Measurements from ENCODE around the gene ZNF428. TPM values are rescaled to one million over a fixed set of nuclear protein-coding genes. Genes with fewer than 3 reads are reported as not detected.

Gene ZNF428
- total RNA-seq, 1 donor from 2014 or later, result 32.3 TPM

DNA sequence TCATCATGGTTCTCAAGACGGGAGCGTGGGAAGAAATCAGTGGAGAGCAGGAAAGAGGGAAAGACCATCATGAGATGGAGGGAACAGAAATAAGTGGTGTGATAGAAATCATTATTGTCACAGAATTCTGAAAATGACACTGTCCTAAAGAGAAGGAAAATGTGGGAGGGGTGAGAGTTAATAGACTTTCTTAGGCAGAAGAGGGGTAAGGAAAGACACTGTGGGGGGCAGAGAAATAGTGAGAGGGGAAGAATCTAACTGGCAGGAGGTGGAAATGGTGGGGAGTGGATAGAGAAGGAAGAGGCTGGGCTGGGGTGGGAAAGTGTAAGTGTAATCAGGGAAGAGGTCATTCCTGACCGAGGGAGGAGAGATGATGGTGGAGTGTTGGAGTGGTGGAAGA, 40.6 kb downstream of the ZNF428 start:
- Histone ChIP-seq H3K4me3 (no peak overlapping the region), H3K9me3 (replicated peaks) (no peaks in the 10 kb centered on the region), H3K4me1 (peaks cover 39% of the 10 kb centered on the region), H3K36me3 (no peaks in the 10 kb centered on the region), H3K27ac (replicated peaks) (no peak overlapping the region), H3K27me3 (ENCODE audit: low read depth) (no peaks in the 10 kb centered on the region)
- no peak for DNase-seq
- intact Hi-C loops (cut with micrococcal nuclease), result no loop called here
- TF ChIP-seq CTCF (IDR thresholded peaks at IDR 0.05; ENCODE audit: borderline replicate concordance), result no peak

DNA sequence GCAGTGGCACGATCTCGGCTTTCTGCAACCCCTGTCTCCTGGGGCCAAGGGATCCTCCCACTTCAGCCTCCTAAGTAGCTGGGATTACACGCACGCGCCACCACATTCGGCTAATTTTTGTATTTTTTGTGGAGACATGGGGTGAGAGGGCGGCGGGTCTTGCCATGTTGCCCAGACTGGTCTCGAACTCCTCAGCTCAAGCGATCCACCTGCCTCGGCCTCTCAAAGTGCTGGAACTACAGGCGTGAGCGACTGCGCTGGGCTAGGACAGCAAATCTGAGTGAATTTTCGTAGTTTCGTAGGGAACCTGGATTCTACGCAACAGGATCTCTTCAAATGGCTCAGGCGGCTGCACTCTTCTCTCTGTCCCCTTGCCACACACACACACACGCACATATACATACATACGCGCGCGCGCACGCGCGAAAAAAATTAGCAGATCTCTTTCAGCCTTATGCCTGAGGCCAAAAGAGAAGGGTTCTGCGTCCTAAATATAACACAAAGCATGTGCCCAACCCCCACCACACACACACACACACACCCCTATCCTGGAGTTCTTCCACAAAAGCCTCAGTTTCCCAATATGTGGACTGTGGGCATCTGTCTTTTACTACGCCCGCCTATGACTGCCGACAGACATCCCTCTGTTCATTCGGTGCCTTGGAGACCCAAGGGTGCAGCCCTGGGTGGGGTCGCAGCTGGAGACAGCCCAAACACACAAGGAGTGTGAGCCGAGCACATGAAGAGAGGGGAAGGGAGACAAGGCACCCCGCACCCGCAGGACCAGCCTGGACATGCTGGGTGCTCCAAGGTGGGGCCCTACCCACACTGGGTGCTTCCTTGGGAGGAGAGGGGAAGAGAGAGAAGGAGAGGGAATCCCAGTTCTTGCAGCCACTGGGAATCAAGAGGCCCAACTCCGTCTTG, 43.2 kb downstream of the ZNF428 start:
- H3K27me3 ChIP-seq (ENCODE audit: low read depth), result no peaks in the 10 kb centered on the region
- intact Hi-C loops (cut with micrococcal nuclease), result no loop called here
- H3K4me3 ChIP-seq, result peak overlapping the region; percentile 83
- peaks cover 34% of the 10 kb centered on the region for H3K4me1 ChIP-seq
- peaks cover 11% of the 10 kb centered on the region for H3K36me3 ChIP-seq
- no peak for DNase-seq
- peak overlapping the region; percentile 56 for H3K27ac ChIP-seq (replicated peaks)
- no peaks in the 10 kb centered on the region for H3K9me3 ChIP-seq (replicated peaks)
- TF ChIP-seq CTCF (IDR thresholded peaks at IDR 0.05; ENCODE audit: borderline replicate concordance), result no peak

- intact Hi-C loops (cut with micrococcal nuclease), result no loop called here
- H3K4me3 ChIP-seq, result peak within 1 kb of the TSS; percentile 83
- no peak for TF ChIP-seq CTCF (IDR thresholded peaks at IDR 0.05; ENCODE audit: borderline replicate concordance)
- no peaks in the 10 kb centered on the region for H3K27me3 ChIP-seq (ENCODE audit: low read depth)
- peaks cover 28% of the 10 kb centered on the region for H3K4me1 ChIP-seq
- peaks cover 11% of the 10 kb centered on the region for H3K36me3 ChIP-seq
- peak within 1 kb of the TSS; percentile 80 for H3K27ac ChIP-seq (replicated peaks)
- peak; percentile 97 for DNase-seq
- no peaks in the 10 kb centered on the region for H3K9me3 ChIP-seq (replicated peaks)
Observed at GRCh38 chr19:43575156-43575950, 44.1 kb downstream of the ZNF428 start, which contains the start of the genes PINLYP and XRCC1. Gene PINLYP (plus strand): TSS chr19:43575801. CDS start chr19:43577192, 1,391 bp downstream. Gene XRCC1 (minus strand): TSS chr19:43575527. CDS start chr19:43575458, 69 bp downstream.

GRCh38 chr19:43574424-43575155, 44.8 kb downstream of the ZNF428 start:
- no peak for DNase-seq
- Histone ChIP-seq H3K4me3 (peak overlapping the region; percentile 83), H3K27ac (replicated peaks) (peak overlapping the region; percentile 80), H3K36me3 (peaks cover 11% of the 10 kb centered on the region), H3K27me3 (ENCODE audit: low read depth) (no peaks in the 10 kb centered on the region), H3K4me1 (peaks cover 24% of the 10 kb centered on the region), H3K9me3 (replicated peaks) (no peaks in the 10 kb centered on the region)
- no peak for TF ChIP-seq CTCF (IDR thresholded peaks at IDR 0.05; ENCODE audit: borderline replicate concordance)
- intact Hi-C loops (cut with micrococcal nuclease), result no loop called here

- Histone ChIP-seq H3K9me3 (replicated peaks) (no peaks in the 10 kb centered on the region), H3K4me1 (peaks cover 24% of the 10 kb centered on the region), H3K4me3 (no peak overlapping the region), H3K36me3 (peaks cover 11% of the 10 kb centered on the region), H3K27ac (replicated peaks) (no peak overlapping the region), H3K27me3 (ENCODE audit: low read depth) (no peaks in the 10 kb centered on the region)
- intact Hi-C loops (cut with micrococcal nuclease), result no loop called here
- no peak for TF ChIP-seq CTCF (IDR thresholded peaks at IDR 0.05; ENCODE audit: borderline replicate concordance)
- DNase-seq, result no peak
Observed at GRCh38 chr19:43572171-43572588, 47.2 kb downstream of the ZNF428 start.

Measured in left ventricle myocardium inferior (tissue), 1 donor.